DND-41 (cell line): ENCODE results near the gene GPR137B.

Source experiments
- CTCF ChIP-seq: IDR thresholded peaks from 2 replicates; pipeline ENCODE4 v1.5.1; 2012; ENCODE audit warnings: borderline replicate concordance, low read length, moderate library complexity, mild to moderate bottlenecking; ENCODE audit not compliant: poor library complexity, severe bottlenecking; ENCODE audit errors: extremely low read depth
- EZH2 ChIP-seq: IDR thresholded peaks from 3 replicates; pipeline ENCODE4 v1.6.1; 2012; ENCODE audit warnings: borderline replicate concordance, low read depth, mild to moderate bottlenecking, moderate library complexity, low read length, inconsistent platforms; ENCODE audit not compliant: severe bottlenecking

- TF ChIP-seq EZH2 (no peak), CTCF (no peak)
Measured at GRCh38 chr1:236209713-236210112, 67.4 kb downstream of the GPR137B start.
